HCT116 (cell line): ENCODE results near the gene TRERF1.

Experiments
- CTCF ChIP-seq, 3 experiments: fragments of 200-600 bp in 1 of 3; sonication (generic) in 1 of 3; IDR thresholded peaks in 2 of 3; conservative IDR thresholded peaks in 1 of 3; 2 replicates each; pipeline ENCODE4 v1.5.1; 2012 to 2017; ENCODE audit warnings: low read depth in 2 of 3, low read length in 2 of 3, antibody characterized with exemption in 1 of 3, borderline replicate concordance in 1 of 3, control low read depth in 1 of 3, mild to moderate bottlenecking in 1 of 3, mixed read lengths in 1 of 3, mixed run types in 1 of 3, moderate library complexity in 1 of 3; ENCODE audit not compliant: insufficient read depth in 1 of 3
- POLR2A ChIP-seq: IDR thresholded peaks from 2 replicates; pipeline ENCODE4 v1.7.0; 2011; ENCODE audit warnings: borderline replicate concordance; ENCODE audit not compliant: insufficient read depth, insufficient read length; ENCODE audit errors: extremely low read depth
- POLR2AphosphoS5 ChIP-seq: IDR thresholded peaks from 2 replicates; pipeline ENCODE4 v1.6.1; 2011; ENCODE audit warnings: mild to moderate bottlenecking, low read depth, low read length, moderate library complexity
- REST ChIP-seq: IDR thresholded peaks from 2 replicates; pipeline ENCODE4 v1.6.1; 2012; ENCODE audit warnings: low read depth
- SP1 ChIP-seq: IDR thresholded peaks from 2 replicates; pipeline ENCODE4 v1.6.1; 2012; ENCODE audit warnings: low read depth
- YY1 ChIP-seq: IDR thresholded peaks from 2 replicates; pipeline ENCODE4 v1.6.1; 2011; ENCODE audit warnings: low read length, low read depth, moderate library complexity, mild to moderate bottlenecking; ENCODE audit not compliant: insufficient replicate concordance; ENCODE audit errors: extremely low read depth
- ZBTB33 ChIP-seq: IDR thresholded peaks from 2 replicates; pipeline ENCODE4 v1.6.1; 2011; ENCODE audit warnings: mild to moderate bottlenecking, low read length, moderate library complexity; ENCODE audit not compliant: insufficient replicate concordance; ENCODE audit errors: extremely low read depth
- ZNF274 ChIP-seq: fragments of 200-500 bp; sonication (Bioruptor generic); IDR thresholded peaks from 2 replicates; pipeline ENCODE4 v1.6.1; 2014; ENCODE audit warnings: mild to moderate bottlenecking, low read depth, low read length, inconsistent platforms

- TF ChIP-seq CTCF (IDR thresholded peaks at IDR 0.05 in 2 of 3, conservative IDR thresholded peaks at IDR 0.05 in 1 of 3; ENCODE audit: borderline replicate concordance in 1 of 3, insufficient read depth in 1 of 3, low read depth in 2 of 3, low read length in 2 of 3) (no peak), REST (no peak), YY1 (no peak), POLR2AphosphoS5 (no peak), ZNF274 (no peak), POLR2A (no peak), SP1 (no peak), ZBTB33 (no peak)
Observed at GRCh38 chr6:42340511-42340910, 111.2 kb downstream of the TRERF1 start.
